Endothelial cell (in vitro differentiated cells): Measurements from ENCODE around the gene FUS. TPM values are rescaled to one million over a fixed set of nuclear protein-coding genes. Genes with fewer than 3 reads are reported as not detected.
"Not testable (repeated sequence)": the region's sequence is repeated elsewhere in the genome, so short reads cannot be mapped to it uniquely, and the experiment has no call there.

Source experiments
- DNase-seq: peaks from one replicate; pipeline ENCODE4 v3.0.0; 2021; ENCODE audit warnings: low spot score
- H3K27ac Mint-ChIP-seq: one replicate; pipeline ENCODE4 v1.8.0; 2021; ENCODE audit warnings: mixed read lengths, inconsistent platforms; ENCODE audit not compliant: unreplicated experiment
- H3K27me3 Mint-ChIP-seq: one replicate; pipeline ENCODE4 v1.8.0; 2021; ENCODE audit warnings: mild to moderate bottlenecking, moderate library complexity, mixed read lengths, inconsistent platforms; ENCODE audit not compliant: unreplicated experiment
- H3K36me3 Mint-ChIP-seq: one replicate; pipeline ENCODE4 v1.8.0; 2021; ENCODE audit warnings: mild to moderate bottlenecking, low read depth, mixed read lengths, inconsistent platforms; ENCODE audit not compliant: unreplicated experiment
- H3K4me1 Mint-ChIP-seq: one replicate; pipeline ENCODE4 v1.8.0; 2021; ENCODE audit warnings: mild to moderate bottlenecking, mixed read lengths, inconsistent platforms; ENCODE audit not compliant: unreplicated experiment
- H3K4me3 Mint-ChIP-seq: one replicate; pipeline ENCODE4 v1.8.0; 2021; ENCODE audit warnings: mild to moderate bottlenecking, mixed read lengths, inconsistent platforms; ENCODE audit not compliant: unreplicated experiment
- H3K9me3 Mint-ChIP-seq: one replicate; pipeline ENCODE4 v1.8.0; 2021; ENCODE audit warnings: mixed read lengths, inconsistent platforms; ENCODE audit not compliant: unreplicated experiment
- CTCF ChIP-seq: fragments of 200-600 bp; sonication (generic); IDR thresholded peaks from one replicate; pipeline ENCODE4 v1.5.0; 2021; ENCODE audit warnings: antibody characterized with exemption; ENCODE audit not compliant: unreplicated experiment
- total RNA-seq: library from RNA; stranded (reverse); fragmentation: NEBNext Ultra II Directional; extraction: Animal tissue kit (Norgen Biotek cat#: 25700); gene quantifications from one replicate; pipeline ENCODE4 v1.2.1, GENCODE V29; 2021; ENCODE audit not compliant: unreplicated experiment

Gene FUS
- total RNA-seq, 1 donor from 2014 or later: 590 TPM

- Mint-ChIP-seq H3K4me1 (peaks cover 6% of the 10 kb centered on the region), H3K27ac (no peak within 1 kb of the TSS), H3K36me3 (no peaks in the 10 kb centered on the region), H3K27me3 (peaks cover 6% of the 10 kb centered on the region), H3K9me3 (peaks cover 4% of the 10 kb centered on the region), H3K4me3 (no peak within 1 kb of the TSS)
- DNase-seq: no peak
- no peak for TF ChIP-seq CTCF
Measured at GRCh38 chr16:31149894-31150890, 29.7 kb upstream of the FUS start, which contains the start of gene PRSS36. TSS of gene PRSS36 (minus strand) at chr16:31150066. CDS start at chr16:31150035, 31 bp downstream.

GRCh38 chr16:31150976-31151375 is 29.0 kb upstream of the FUS start:
- not testable (repeated sequence) for H3K36me3 Mint-ChIP-seq, DNase-seq, H3K27ac Mint-ChIP-seq, H3K4me3 Mint-ChIP-seq, H3K9me3 Mint-ChIP-seq, H3K4me1 Mint-ChIP-seq, H3K27me3 Mint-ChIP-seq

DNA sequence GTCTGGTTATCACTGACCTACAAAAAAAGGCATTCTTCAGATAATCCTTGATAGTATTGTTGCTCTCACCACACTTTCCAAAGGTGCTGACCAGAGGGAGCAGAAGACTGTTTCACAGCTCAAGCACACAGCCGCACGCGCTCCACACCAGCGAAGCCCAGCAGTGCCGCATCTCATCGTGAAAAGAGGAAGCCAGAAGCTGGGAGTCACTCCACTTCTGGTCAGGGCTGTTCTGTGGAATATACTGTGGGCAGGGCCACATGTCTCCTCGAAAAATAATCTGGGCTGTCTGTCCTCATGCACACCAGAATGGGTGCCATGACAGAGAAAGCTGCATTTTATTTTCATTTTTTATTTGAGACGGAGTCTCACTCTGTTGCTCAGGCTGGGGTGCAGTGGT is 22.8 kb upstream of the FUS start:
- H3K27me3 Mint-ChIP-seq: no peaks in the 10 kb centered on the region

GRCh38 chr16:31167315-31167714 is 12.6 kb upstream of the FUS start:
- no peaks in the 10 kb centered on the region for H3K4me1 Mint-ChIP-seq
- DNase-seq: no peak
- H3K4me3 Mint-ChIP-seq: no peak overlapping the region
- H3K9me3 Mint-ChIP-seq: no peaks in the 10 kb centered on the region
- peaks cover 7% of the 10 kb centered on the region for H3K27me3 Mint-ChIP-seq
- no peak overlapping the region for H3K27ac Mint-ChIP-seq
- no peak for TF ChIP-seq CTCF
- H3K36me3 Mint-ChIP-seq: no peaks in the 10 kb centered on the region

More for the DNA sequence above, 22.8 kb upstream of the FUS start:
- H3K9me3 Mint-ChIP-seq: no peaks in the 10 kb centered on the region
- no peak overlapping the region for H3K27ac Mint-ChIP-seq
- no peaks in the 10 kb centered on the region for H3K4me1 Mint-ChIP-seq
- no peak overlapping the region for H3K4me3 Mint-ChIP-seq
- TF ChIP-seq CTCF: no peak
- H3K36me3 Mint-ChIP-seq: no peaks in the 10 kb centered on the region
- DNase-seq: no peak

- H3K27me3 Mint-ChIP-seq: peaks cover 4% of the 10 kb centered on the region
- no peak overlapping the region for H3K27ac Mint-ChIP-seq
- no peaks in the 10 kb centered on the region for H3K36me3 Mint-ChIP-seq
- H3K4me3 Mint-ChIP-seq: no peak overlapping the region
- H3K9me3 Mint-ChIP-seq: no peaks in the 10 kb centered on the region
- H3K4me1 Mint-ChIP-seq: no peaks in the 10 kb centered on the region
- no peak for DNase-seq
- TF ChIP-seq CTCF: no peak
Measured at GRCh38 chr16:31168848-31169247, 11.1 kb upstream of the FUS start.

GRCh38 chr16:31170048-31170447 is 9.9 kb upstream of the FUS start:
- H3K9me3 Mint-ChIP-seq, H3K4me3 Mint-ChIP-seq, H3K27ac Mint-ChIP-seq, H3K4me1 Mint-ChIP-seq, H3K27me3 Mint-ChIP-seq, DNase-seq, H3K36me3 Mint-ChIP-seq: not testable (repeated sequence)
